H9 (cell line): ENCODE data around the gene TLE5. TPM values are rescaled to one million over a fixed set of nuclear protein-coding genes. Genes with fewer than 3 reads are reported as not detected.
A peak's percentile ranks its signal among the peaks of the same experiment; 100 is the strongest.

Experiments
- DNase-seq: peaks from one replicate; pipeline ENCODE4 v3.0.0-alpha.2; 2017
- H2AFZ ChIP-seq: one replicate; pipeline ENCODE4 v1.6.1; 2013; ENCODE audit warnings: mild to moderate bottlenecking, low read length, control low read depth, moderate library complexity
- H2AK5ac ChIP-seq: 2 replicates; pipeline ENCODE4 v1.6.1; 2013; ENCODE audit warnings: low read length, control low read depth, mixed read lengths; ENCODE audit not compliant: insufficient read length
- H2BK120ac ChIP-seq: one replicate; pipeline ENCODE4 v1.6.1; 2013; ENCODE audit warnings: low read depth, mild to moderate bottlenecking, low read length, control low read depth, inconsistent platforms; ENCODE audit not compliant: poor library complexity, severe bottlenecking
- H2BK12ac ChIP-seq: 2 replicates; pipeline ENCODE4 v1.6.1; 2013; ENCODE audit warnings: low read length, control low read depth, mixed read lengths, low read depth; ENCODE audit not compliant: insufficient read length
- H2BK15ac ChIP-seq: 2 replicates; pipeline ENCODE4 v1.6.1; 2013; ENCODE audit warnings: low read depth, low read length, control low read depth
- H2BK20ac ChIP-seq: one replicate; pipeline ENCODE4 v1.6.1; 2013; ENCODE audit warnings: low read depth, mild to moderate bottlenecking, low read length, control low read depth, inconsistent platforms; ENCODE audit not compliant: poor library complexity, severe bottlenecking
- H2BK5ac ChIP-seq: 2 replicates; pipeline ENCODE4 v1.6.1; 2013; ENCODE audit warnings: low read length, control low read depth, mixed read lengths; ENCODE audit not compliant: insufficient read length
- H3K14ac ChIP-seq: 2 replicates; pipeline ENCODE4 v1.6.1; 2013; ENCODE audit warnings: low read length, control low read depth; ENCODE audit not compliant: insufficient read depth
- H3K18ac ChIP-seq: 2 replicates; pipeline ENCODE4 v1.6.1; 2013; ENCODE audit warnings: low read depth, mild to moderate bottlenecking, mixed read lengths, low read length, control low read depth; ENCODE audit not compliant: insufficient read length
- H3K23ac ChIP-seq: 2 replicates; pipeline ENCODE4 v1.6.1; 2013; ENCODE audit warnings: low read length, control low read depth, mixed read lengths, low read depth; ENCODE audit not compliant: insufficient read length
- H3K23me2 ChIP-seq: 2 replicates; pipeline ENCODE4 v1.6.1; 2013; ENCODE audit warnings: low read depth, mild to moderate bottlenecking, mixed read lengths, low read length, control low read depth; ENCODE audit not compliant: insufficient read length, poor library complexity, severe bottlenecking
- H3K27ac ChIP-seq: 2 replicates; pipeline ENCODE4 v1.5.1; 2013; ENCODE audit warnings: low read length, control low read depth, mixed read lengths, low read depth; ENCODE audit not compliant: insufficient read length
- H3K27me3 ChIP-seq: 2 replicates; pipeline ENCODE4 v1.6.1; 2013; ENCODE audit warnings: low read length, control low read depth, inconsistent platforms; ENCODE audit not compliant: insufficient read depth
- H3K4ac ChIP-seq: 2 replicates; pipeline ENCODE4 v1.6.1; 2013; ENCODE audit warnings: low read depth, mild to moderate bottlenecking, control low read depth, inconsistent platforms, low read length, moderate library complexity
- H3K4me1 ChIP-seq: 2 replicates; pipeline ENCODE4 v1.6.1; 2013; ENCODE audit warnings: low read length, control low read depth, inconsistent platforms; ENCODE audit not compliant: insufficient read depth
- H3K4me2 ChIP-seq: 2 replicates; pipeline ENCODE4 v1.6.1; 2013; ENCODE audit warnings: low read length, control low read depth, mixed read lengths; ENCODE audit not compliant: insufficient read length, insufficient read depth
- H3K56ac ChIP-seq: 2 replicates; pipeline ENCODE4 v1.6.1; 2013; ENCODE audit warnings: low read depth, mild to moderate bottlenecking, mixed read lengths, low read length, control low read depth; ENCODE audit not compliant: insufficient read length
- H3K79me1 ChIP-seq: 2 replicates; pipeline ENCODE4 v1.6.1; 2013; ENCODE audit warnings: low read depth, mild to moderate bottlenecking, moderate library complexity, low read length, control low read depth, inconsistent platforms; ENCODE audit not compliant: insufficient read depth, poor library complexity, severe bottlenecking
- H3K79me2 ChIP-seq: 2 replicates; pipeline ENCODE4 v1.6.1; 2013; ENCODE audit warnings: low read length, control low read depth, inconsistent platforms; ENCODE audit not compliant: insufficient read depth
- H3K9ac ChIP-seq: 2 replicates; pipeline ENCODE4 v1.6.1; 2013; ENCODE audit warnings: low read length, control low read depth, mixed read lengths; ENCODE audit not compliant: insufficient read length; ENCODE audit errors: extremely low read depth
- H3K9me3 ChIP-seq: one replicate; pipeline ENCODE4 v1.6.1; 2013; ENCODE audit warnings: low read depth, low read length, inconsistent platforms; ENCODE audit not compliant: control insufficient read depth
- H3T11ph ChIP-seq: one replicate; pipeline ENCODE4 v1.6.1; 2013; ENCODE audit warnings: mild to moderate bottlenecking, low read length, control low read depth, inconsistent platforms
- H4K20me1 ChIP-seq: one replicate; pipeline ENCODE4 v1.6.1; 2013; ENCODE audit not compliant: control insufficient read depth, insufficient read length, insufficient read depth
- H4K5ac ChIP-seq: 2 replicates; pipeline ENCODE4 v1.6.1; 2013; ENCODE audit warnings: low read depth, mild to moderate bottlenecking, mixed read lengths, low read length, control low read depth; ENCODE audit not compliant: insufficient read length
- H4K8ac ChIP-seq: replicated peaks from 2 replicates; pipeline ENCODE4 v1.6.1; 2013; ENCODE audit warnings: low read length, control low read depth, mixed read lengths, low read depth; ENCODE audit not compliant: insufficient read length
- H4K91ac ChIP-seq: 2 replicates; pipeline ENCODE4 v1.6.1; 2013; ENCODE audit warnings: low read depth, mild to moderate bottlenecking, moderate library complexity, mixed read lengths, low read length, control low read depth; ENCODE audit not compliant: insufficient read length
- H3K27ac Mint-ChIP-seq, 3 experiments: 2 replicates in 2 of 3; 3 replicates in 1 of 3; pipeline ENCODE4 v1.8.0; 2020 to 2021; ENCODE audit warnings: mixed read lengths in 3 of 3, mild to moderate bottlenecking in 1 of 3, moderate library complexity in 1 of 3
- H3K27me3 Mint-ChIP-seq: 2 replicates; pipeline ENCODE4 v1.8.0; 2021; ENCODE audit warnings: low read depth, mild to moderate bottlenecking, moderate library complexity, mixed read lengths
- H3K36me3 Mint-ChIP-seq, 3 experiments: 2 replicates in 2 of 3; 3 replicates in 1 of 3; pipeline ENCODE4 v1.8.0; 2020 to 2021; ENCODE audit warnings: low read depth in 3 of 3, mixed read lengths in 3 of 3; ENCODE audit not compliant: insufficient read depth in 1 of 3
- H3K4me1 Mint-ChIP-seq, 2 experiments: 2 replicates each; pipeline ENCODE4 v1.8.0; 2020; ENCODE audit warnings: mixed read lengths in 2 of 2
- H3K4me3 Mint-ChIP-seq, 2 experiments: 2 replicates in 1 of 2; 3 replicates in 1 of 2; pipeline ENCODE4 v1.8.0; 2020 to 2021; ENCODE audit warnings: mild to moderate bottlenecking in 2 of 2, mixed read lengths in 2 of 2, moderate library complexity in 1 of 2
- H3K9me3 Mint-ChIP-seq, 2 experiments: 2 replicates in 1 of 2; 3 replicates in 1 of 2; pipeline ENCODE4 v1.8.0; 2020; ENCODE audit warnings: mild to moderate bottlenecking in 2 of 2, mixed read lengths in 2 of 2, moderate library complexity in 1 of 2
- CTCF ChIP-seq: fragments of 200-600 bp; sonication (generic); conservative IDR thresholded peaks from 3 replicates; pipeline ENCODE4 v1.8.0; 2021; ENCODE audit warnings: antibody characterized with exemption, mild to moderate bottlenecking
- WGBS: extraction: QIAGEN DNeasy Blood & Tissue Kit; methylation state at CpG from one replicate; pipeline ENCODE4 v1.1.7; 2013; ENCODE audit warnings: missing lambda C conversion rate, low lambda C conversion rate, mixed read lengths; ENCODE audit not compliant: insufficient read length; ENCODE audit errors: extremely low coverage; 5-methylcytosine and 5-hydroxymethylcytosine counted together
- total RNA-seq: library from RNA; stranded (reverse); gene quantifications from 2 replicates; pipeline ENCODE4 v1.2.1, GENCODE V29; 2021

Gene TLE5
- total RNA-seq, 1 experiment from 2014 or later: 221 TPM

- no peaks in the 10 kb centered on the region for H4K20me1 ChIP-seq
- no peaks in the 10 kb centered on the region for H3K79me1 ChIP-seq
- no peak overlapping the region for H3K4ac ChIP-seq
- H3K9ac ChIP-seq: no peak overlapping the region
- peaks cover 75% of the 10 kb centered on the region for H3K27me3 Mint-ChIP-seq
- H3K4me1 Mint-ChIP-seq: peaks cover 19 to 29% of the 10 kb centered on the region in 2 experiments
- H3K27me3 ChIP-seq: peaks cover 2% of the 10 kb centered on the region; the same call in 1 of the 2 replicates
- H2BK120ac ChIP-seq: no peak overlapping the region
- no peak overlapping the region for H2AK5ac ChIP-seq
- no peaks in the 10 kb centered on the region for H3K9me3 ChIP-seq
- no peak for DNase-seq
- no peak overlapping the region for H2AFZ ChIP-seq
- no peak overlapping the region for H3K23ac ChIP-seq
- H3K4me2 ChIP-seq: peak overlapping the region; percentile 53
- no peaks in the 10 kb centered on the region for H3K79me2 ChIP-seq
- H2BK20ac ChIP-seq: no peak overlapping the region
- no peak overlapping the region for H2BK5ac ChIP-seq
- H3K9me3 Mint-ChIP-seq: no peaks in the 10 kb centered on the region
- H3K23me2 ChIP-seq: peaks cover 14% of the 10 kb centered on the region
- no peak overlapping the region for H3K27ac ChIP-seq
- H3K18ac ChIP-seq: no peak overlapping the region
- no peak overlapping the region for H3K56ac ChIP-seq
- H3T11ph ChIP-seq: no peak overlapping the region
- peak overlapping the region; percentile 22 to 62; a peak in 3 of 5 replicates for H3K4me3 Mint-ChIP-seq
- no peak overlapping the region for H2BK15ac ChIP-seq
- no peak overlapping the region for H4K5ac ChIP-seq
- H3K27ac Mint-ChIP-seq: no peak overlapping the region
- H2BK12ac ChIP-seq: no peak overlapping the region
- no peak overlapping the region for H3K14ac ChIP-seq
- H3K4me1 ChIP-seq: peaks cover 3% of the 10 kb centered on the region; the same call in 1 of the 2 replicates
- no peak overlapping the region for H4K91ac ChIP-seq
- H4K8ac ChIP-seq: no peak overlapping the region
- no peak for TF ChIP-seq CTCF
- no CpG with 5 or more reads among the region's 5 CpGs for WGBS
- peaks cover 0 to 2% (median 1%) of the 10 kb centered on the region in 3 experiments; a peak in 3 of 7 replicates for H3K36me3 Mint-ChIP-seq
Observed at GRCh38 chr19:3024509-3024869, 37.8 kb downstream of the TLE5 start.
